Peyer's patch (tissue), 4 donors: ENCODE results near the gene CDK2. TPM values are rescaled to one million over a fixed set of nuclear protein-coding genes. Genes with fewer than 3 reads are reported as not detected.

Experiments used
- DNase-seq, 3 donors: peaks; one replicate each; pipeline ENCODE4 v3.0.0-alpha.2; 2017 to 2019
- H3K27ac ChIP-seq, 4 donors: fragments of 200-600 bp; sonication (generic); one replicate each; pipeline ENCODE4 v1.5.1; 2016 to 2019
- H3K27me3 ChIP-seq, 2 donors: fragments of 200-600 bp; sonication (generic); one replicate each; pipeline ENCODE4 v1.5.1; 2019
- H3K36me3 ChIP-seq, 3 donors: fragments of 200-600 bp; sonication (generic); one replicate each; pipeline ENCODE4 v1.5.1; 2016 to 2019
- H3K4me1 ChIP-seq, 4 donors: fragments of 200-600 bp; sonication (generic); one replicate each; pipeline ENCODE4 v1.5.1; 2016 to 2019
- H3K4me3 ChIP-seq, 4 donors: fragments of 200-600 bp; sonication (generic); 1 replicate in 3 of 4; 2 replicates in 1 of 4; pipeline ENCODE4 v1.5.1; 2016 to 2019; ENCODE audit warnings: mild to moderate bottlenecking in 1 of 4
- H3K9me3 ChIP-seq, 4 donors: fragments of 200-600 bp; sonication (generic); one replicate each; pipeline ENCODE4 v1.5.1; 2016 to 2019; ENCODE audit warnings: mild to moderate bottlenecking in 1 of 4
- CTCF ChIP-seq, 6 experiments: fragments of 450-650 bp in 4 of 6; fragments of 200-600 bp in 2 of 6; sonication (generic) in 1 of 6; IDR thresholded peaks; one replicate each; pipeline ENCODE4 v1.5.1; 2017 to 2019; ENCODE audit warnings: antibody characterized with exemption in 6 of 6, mild to moderate bottlenecking in 3 of 6, moderate library complexity in 1 of 6
- POLR2A ChIP-seq, 2 donors: fragments of 450-650 bp; IDR thresholded peaks; one replicate each; pipeline ENCODE4 v1.5.1; 2017; ENCODE audit warnings: antibody characterized with exemption in 2 of 2, mild to moderate bottlenecking in 2 of 2, moderate library complexity in 2 of 2
- total RNA-seq, 4 donors: library from RNA; depleted of rRNA; stranded (reverse); fragments of >200 nt; gene quantifications; one replicate each; pipeline ENCODE4 v1.1.0, GENCODE V29; 2016

Gene CDK2
- total RNA-seq, 4 donors from 2014 or later = 7.7 to 55.3 (median 13.4) TPM

- Histone ChIP-seq H3K27me3 (no peaks in the 10 kb centered on the region), H3K4me3 (no peak overlapping the region), H3K9me3 (no peaks in the 10 kb centered on the region), H3K36me3 (no peaks in the 10 kb centered on the region), H3K27ac (no peak overlapping the region), H3K4me1 (peaks cover 0 to 32% (median 4%) of the 10 kb centered on the region in 4 donors)
- no peak for DNase-seq
- TF ChIP-seq POLR2A (IDR thresholded peaks at IDR 0.05) (no peak), CTCF (IDR thresholded peaks at IDR 0.05) (no peak)
Observed at GRCh38 chr12:55970775-55971174, 4.1 kb downstream of the CDK2 start.

DNA sequence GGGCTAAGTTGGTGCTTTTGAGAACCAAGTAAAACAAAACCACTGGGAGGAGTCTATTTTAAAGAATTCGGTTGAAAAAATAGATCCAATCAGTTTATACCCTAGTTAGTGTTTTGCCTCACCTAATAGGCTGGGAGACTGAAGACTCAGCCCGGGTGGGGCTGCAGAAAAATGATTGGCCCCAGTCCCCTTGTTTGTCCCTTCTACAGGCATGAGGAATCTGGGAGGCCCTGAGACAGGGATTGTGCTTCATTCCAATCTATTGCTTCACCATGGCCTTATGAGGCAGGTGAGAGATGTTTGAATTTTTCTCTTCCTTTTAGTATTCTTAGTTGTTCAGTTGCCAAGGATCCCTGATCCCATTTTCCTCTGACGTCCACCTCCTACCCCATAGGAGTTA lies 5.4 kb downstream of the CDK2 start:
- peak overlapping the region in 2 of 4 donors; percentile 92 to 97 for H3K27ac ChIP-seq
- H3K9me3 ChIP-seq = no peaks in the 10 kb centered on the region
- H3K27me3 ChIP-seq = no peaks in the 10 kb centered on the region
- H3K4me1 ChIP-seq = peaks cover 0 to 36% (median 2%) of the 10 kb centered on the region in 4 donors
- DNase-seq = no peak
- H3K36me3 ChIP-seq = peaks cover 0 to 4% (median 0%) of the 10 kb centered on the region in 3 donors
- TF ChIP-seq POLR2A (IDR thresholded peaks at IDR 0.05) = no peak
- no peak for TF ChIP-seq CTCF (IDR thresholded peaks at IDR 0.05)
- H3K4me3 ChIP-seq = no peak overlapping the region

DNA sequence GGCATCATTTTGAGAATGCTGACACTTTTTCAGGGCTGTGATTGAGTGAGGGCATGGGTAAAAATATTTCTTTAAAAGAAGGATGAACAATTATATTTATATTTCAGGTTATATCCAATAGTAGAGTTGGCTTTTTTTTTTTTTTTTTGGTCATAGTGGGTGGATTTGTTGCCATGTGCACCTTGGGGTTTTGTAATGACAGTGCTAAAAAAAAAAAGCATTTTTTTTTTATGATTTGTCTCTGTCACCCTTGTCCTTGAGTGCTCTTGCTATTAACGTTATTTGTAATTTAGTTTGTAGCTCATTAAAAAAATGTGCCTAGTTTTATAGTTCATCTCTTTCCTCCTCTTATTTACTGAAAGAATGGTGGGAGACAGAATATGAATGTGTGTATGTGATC lies 5.8 kb downstream of the CDK2 start:
- peaks cover 0 to 4% (median 0%) of the 10 kb centered on the region in 3 donors for H3K36me3 ChIP-seq
- H3K27me3 ChIP-seq = no peaks in the 10 kb centered on the region
- peaks cover 0 to 33% (median 2%) of the 10 kb centered on the region in 4 donors for H3K4me1 ChIP-seq
- DNase-seq = no peak
- no peaks in the 10 kb centered on the region for H3K9me3 ChIP-seq
- peak overlapping the region; percentile 55 to 67 (median 59) for H3K4me3 ChIP-seq
- H3K27ac ChIP-seq = peak overlapping the region; percentile 92 to 97 (median 95)
- TF ChIP-seq CTCF (IDR thresholded peaks at IDR 0.05) (no peak), POLR2A (IDR thresholded peaks at IDR 0.05) (no peak)

DNA sequence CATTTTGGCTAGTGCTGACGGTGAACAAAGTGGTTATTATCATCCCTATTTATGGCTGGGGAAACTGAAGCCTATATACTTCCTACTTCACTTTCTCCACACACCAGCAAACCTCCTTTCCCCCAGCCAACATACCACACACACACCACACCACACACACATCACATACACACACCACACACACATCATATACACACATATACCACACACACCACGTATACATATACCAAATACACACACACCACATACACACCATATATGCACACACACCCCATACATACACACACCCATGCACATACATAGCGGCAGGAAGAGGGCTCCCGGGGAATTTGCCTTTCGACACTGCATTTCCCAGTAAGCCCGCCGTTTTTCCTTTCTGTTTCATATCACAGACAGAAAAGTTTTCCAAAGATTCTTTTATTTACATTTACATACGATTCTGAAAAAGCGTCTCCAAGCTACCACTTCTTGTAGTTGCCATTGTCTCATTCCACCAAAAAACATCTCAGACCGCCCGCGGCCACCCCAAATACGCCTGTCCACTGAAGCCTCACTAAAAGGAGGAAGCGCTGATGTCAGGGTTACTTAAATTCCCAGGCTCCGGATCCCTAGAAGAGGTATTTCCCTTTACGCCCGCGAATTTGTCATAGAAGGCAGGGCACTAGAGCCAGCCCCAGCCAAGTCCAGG lies 6.4 kb downstream of the CDK2 start:
- Histone ChIP-seq H3K27me3 (no peaks in the 10 kb centered on the region), H3K4me1 (peaks cover 0 to 35% (median 2%) of the 10 kb centered on the region in 4 donors), H3K27ac (peak overlapping the region; percentile 92 to 97 (median 95)), H3K9me3 (no peaks in the 10 kb centered on the region), H3K4me3 (peak overlapping the region; percentile 55 to 67 (median 59)), H3K36me3 (peaks cover 0 to 4% (median 0%) of the 10 kb centered on the region in 3 donors)
- TF ChIP-seq CTCF (IDR thresholded peaks at IDR 0.05) (peak in 1 of 6 experiments; percentile 5), POLR2A (IDR thresholded peaks at IDR 0.05) (peak; percentile 72 to 88)
- DNase-seq = peak in 2 of 3 donors; percentile 36 to 55

DNA sequence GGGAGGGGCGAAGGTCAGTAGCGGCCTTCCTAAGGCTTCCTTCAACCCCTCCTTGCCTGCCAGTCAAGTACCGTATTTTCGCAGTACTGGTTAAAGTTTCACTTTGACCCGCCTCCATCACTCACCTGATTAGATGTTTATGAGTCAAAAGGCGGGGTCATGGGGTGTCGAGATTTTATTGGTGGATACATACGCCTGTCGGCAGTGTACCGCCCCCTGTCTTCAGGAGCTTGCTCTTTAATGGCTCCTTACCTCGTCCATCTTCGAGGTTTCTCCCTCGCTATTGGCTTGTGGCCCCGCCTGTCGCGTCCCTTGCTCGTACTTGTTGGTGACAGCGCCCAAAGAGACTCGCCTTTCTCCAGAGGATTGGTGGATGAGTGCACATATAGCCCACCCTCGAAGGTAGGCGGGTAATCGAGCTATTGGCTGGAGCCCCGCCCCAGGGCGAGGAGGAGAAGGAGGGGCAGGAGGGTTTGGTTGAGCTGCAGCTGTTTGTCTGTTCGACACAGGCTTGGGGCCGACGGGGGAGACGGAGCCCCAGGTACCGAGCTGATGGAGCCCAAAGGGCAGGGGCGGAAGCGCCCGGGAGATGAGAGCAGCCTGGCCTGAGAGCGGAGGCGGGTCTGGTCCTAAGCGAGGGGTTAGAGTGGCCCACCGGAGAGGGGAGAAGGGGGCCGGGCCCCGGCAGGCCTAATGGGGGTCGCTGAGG lies 7.1 kb downstream of the CDK2 start, which contains the start of gene RAB5B:
RAB5B (plus strand) TSS at position 480 of the 709 bp plus-strand sequence. CDS start 12,883 bp downstream, outside the sequence.
- Histone ChIP-seq H3K4me1 (peaks cover 0 to 35% (median 2%) of the 10 kb centered on the region in 4 donors), H3K9me3 (no peaks in the 10 kb centered on the region), H3K36me3 (peaks cover 0 to 4% (median 0%) of the 10 kb centered on the region in 3 donors), H3K4me3 (peak within 1 kb of the TSS; percentile 71 to 100 (median 95)), H3K27ac (peak within 1 kb of the TSS; percentile 92 to 98 (median 95)), H3K27me3 (no peaks in the 10 kb centered on the region)
- TF ChIP-seq POLR2A (IDR thresholded peaks at IDR 0.05) = peak; percentile 97 to 99
- TF ChIP-seq CTCF (IDR thresholded peaks at IDR 0.05) = peak; percentile 17 to 53 (median 36)
- DNase-seq = peak; percentile 97 to 100 (median 98)
